Osteocyte (in vitro differentiated cells): Measurements from ENCODE around the gene MRPL36. TPM values are rescaled to one million over a fixed set of nuclear protein-coding genes. Genes with fewer than 3 reads are reported as not detected.

Experiments used
- DNase-seq: peaks from one replicate; pipeline ENCODE4 v3.0.0; 2021; ENCODE audit warnings: mixed read lengths; ENCODE audit not compliant: unreplicated experiment; ENCODE audit errors: extremely low spot score
- H3K27ac Mint-ChIP-seq: one replicate; pipeline ENCODE4 v1.8.0; 2021; ENCODE audit warnings: mild to moderate bottlenecking, mixed read lengths; ENCODE audit not compliant: unreplicated experiment
- H3K27me3 Mint-ChIP-seq: one replicate; pipeline ENCODE4 v1.8.0; 2021; ENCODE audit warnings: mixed read lengths; ENCODE audit not compliant: unreplicated experiment
- H3K36me3 Mint-ChIP-seq: one replicate; pipeline ENCODE4 v1.8.0; 2021; ENCODE audit warnings: mixed read lengths; ENCODE audit not compliant: unreplicated experiment
- H3K4me1 Mint-ChIP-seq: one replicate; pipeline ENCODE4 v1.8.0; 2021; ENCODE audit warnings: mixed read lengths; ENCODE audit not compliant: unreplicated experiment
- H3K4me3 Mint-ChIP-seq: one replicate; pipeline ENCODE4 v1.8.0; 2021; ENCODE audit warnings: mild to moderate bottlenecking, moderate library complexity, mixed read lengths; ENCODE audit not compliant: unreplicated experiment
- H3K9me3 Mint-ChIP-seq: one replicate; pipeline ENCODE4 v1.8.0; 2021; ENCODE audit warnings: mixed read lengths; ENCODE audit not compliant: unreplicated experiment
- total RNA-seq: library from RNA; stranded (reverse); gene quantifications from 2 replicates; pipeline ENCODE4 v1.2.1, GENCODE V29; 2021
- TF ChIP-seq, protein P1 (sequence below): fragments of 200-600 bp; sonication (generic); IDR thresholded peaks from 2 replicates; pipeline ENCODE4 v1.5.0; 2021; ENCODE audit warnings: antibody characterized with exemption, mild to moderate bottlenecking, moderate library complexity

Gene MRPL36
- total RNA-seq, 1 donor from 2014 or later = 44.0 TPM

DNA sequence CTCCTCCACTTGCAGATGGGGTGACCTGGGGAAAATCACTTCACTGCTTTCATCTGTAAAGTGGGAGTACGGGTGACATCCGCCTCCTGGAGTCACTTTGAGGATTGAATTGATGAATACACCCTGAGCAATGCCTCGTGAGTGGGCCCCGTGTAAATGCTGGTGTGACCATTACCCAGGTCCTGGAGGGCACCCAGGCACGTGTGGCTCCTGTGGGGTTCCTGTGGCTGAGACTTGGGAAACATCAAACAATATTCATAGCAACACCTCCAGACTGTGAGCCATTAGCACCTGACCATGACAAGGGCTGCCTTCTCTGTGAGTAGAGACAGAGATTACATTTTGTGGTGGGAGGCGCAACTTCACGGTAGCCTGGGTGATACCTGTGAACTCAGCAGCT lies 11.4 kb downstream of the MRPL36 start:
- Mint-ChIP-seq H3K9me3 (no peaks in the 10 kb centered on the region), H3K27me3 (peaks cover 4% of the 10 kb centered on the region), H3K27ac (no peak overlapping the region), H3K4me1 (peaks cover 25% of the 10 kb centered on the region), H3K4me3 (no peak overlapping the region), H3K36me3 (no peaks in the 10 kb centered on the region)
- TF ChIP-seq, protein P1, sequence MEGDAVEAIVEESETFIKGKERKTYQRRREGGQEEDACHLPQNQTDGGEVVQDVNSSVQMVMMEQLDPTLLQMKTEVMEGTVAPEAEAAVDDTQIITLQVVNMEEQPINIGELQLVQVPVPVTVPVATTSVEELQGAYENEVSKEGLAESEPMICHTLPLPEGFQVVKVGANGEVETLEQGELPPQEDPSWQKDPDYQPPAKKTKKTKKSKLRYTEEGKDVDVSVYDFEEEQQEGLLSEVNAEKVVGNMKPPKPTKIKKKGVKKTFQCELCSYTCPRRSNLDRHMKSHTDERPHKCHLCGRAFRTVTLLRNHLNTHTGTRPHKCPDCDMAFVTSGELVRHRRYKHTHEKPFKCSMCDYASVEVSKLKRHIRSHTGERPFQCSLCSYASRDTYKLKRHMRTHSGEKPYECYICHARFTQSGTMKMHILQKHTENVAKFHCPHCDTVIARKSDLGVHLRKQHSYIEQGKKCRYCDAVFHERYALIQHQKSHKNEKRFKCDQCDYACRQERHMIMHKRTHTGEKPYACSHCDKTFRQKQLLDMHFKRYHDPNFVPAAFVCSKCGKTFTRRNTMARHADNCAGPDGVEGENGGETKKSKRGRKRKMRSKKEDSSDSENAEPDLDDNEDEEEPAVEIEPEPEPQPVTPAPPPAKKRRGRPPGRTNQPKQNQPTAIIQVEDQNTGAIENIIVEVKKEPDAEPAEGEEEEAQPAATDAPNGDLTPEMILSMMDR = no peak
- DNase-seq = no peak

DNA sequence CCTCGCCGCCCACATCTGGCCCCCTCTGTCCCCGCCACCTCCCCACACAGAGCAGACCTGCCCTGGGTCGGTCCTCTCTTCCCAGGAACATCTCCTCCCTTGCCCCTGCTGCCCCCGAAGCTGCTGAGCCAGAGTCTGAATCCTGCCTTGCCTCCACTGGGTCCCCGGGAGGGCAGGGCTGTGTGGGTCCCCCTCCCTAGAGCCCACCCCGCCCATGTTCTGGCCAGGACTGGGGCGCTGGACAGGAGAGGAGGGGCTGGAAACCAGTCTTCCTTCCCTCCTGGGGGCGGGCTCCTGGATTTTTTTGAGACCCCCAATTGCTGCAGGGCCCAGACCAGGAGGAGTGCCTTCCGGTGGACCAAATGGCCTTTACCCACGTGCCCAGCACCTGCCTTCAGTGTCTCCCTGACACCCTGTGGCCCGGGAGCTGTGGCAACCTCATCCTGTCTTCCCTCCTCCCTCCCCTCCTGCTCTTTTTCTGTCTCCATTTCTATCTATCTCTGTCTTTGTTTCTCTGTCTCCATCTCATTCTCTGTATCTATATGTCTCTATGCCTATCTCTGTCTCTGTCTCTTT lies 12.1 kb downstream of the MRPL36 start:
- peaks cover 19% of the 10 kb centered on the region for H3K4me1 Mint-ChIP-seq
- no peaks in the 10 kb centered on the region for H3K9me3 Mint-ChIP-seq
- H3K27me3 Mint-ChIP-seq = peaks cover 5% of the 10 kb centered on the region
- H3K4me3 Mint-ChIP-seq = no peak overlapping the region
- no peak overlapping the region for H3K27ac Mint-ChIP-seq
- no peaks in the 10 kb centered on the region for H3K36me3 Mint-ChIP-seq
- TF ChIP-seq, protein P1 = no peak
- no peak for DNase-seq

DNA sequence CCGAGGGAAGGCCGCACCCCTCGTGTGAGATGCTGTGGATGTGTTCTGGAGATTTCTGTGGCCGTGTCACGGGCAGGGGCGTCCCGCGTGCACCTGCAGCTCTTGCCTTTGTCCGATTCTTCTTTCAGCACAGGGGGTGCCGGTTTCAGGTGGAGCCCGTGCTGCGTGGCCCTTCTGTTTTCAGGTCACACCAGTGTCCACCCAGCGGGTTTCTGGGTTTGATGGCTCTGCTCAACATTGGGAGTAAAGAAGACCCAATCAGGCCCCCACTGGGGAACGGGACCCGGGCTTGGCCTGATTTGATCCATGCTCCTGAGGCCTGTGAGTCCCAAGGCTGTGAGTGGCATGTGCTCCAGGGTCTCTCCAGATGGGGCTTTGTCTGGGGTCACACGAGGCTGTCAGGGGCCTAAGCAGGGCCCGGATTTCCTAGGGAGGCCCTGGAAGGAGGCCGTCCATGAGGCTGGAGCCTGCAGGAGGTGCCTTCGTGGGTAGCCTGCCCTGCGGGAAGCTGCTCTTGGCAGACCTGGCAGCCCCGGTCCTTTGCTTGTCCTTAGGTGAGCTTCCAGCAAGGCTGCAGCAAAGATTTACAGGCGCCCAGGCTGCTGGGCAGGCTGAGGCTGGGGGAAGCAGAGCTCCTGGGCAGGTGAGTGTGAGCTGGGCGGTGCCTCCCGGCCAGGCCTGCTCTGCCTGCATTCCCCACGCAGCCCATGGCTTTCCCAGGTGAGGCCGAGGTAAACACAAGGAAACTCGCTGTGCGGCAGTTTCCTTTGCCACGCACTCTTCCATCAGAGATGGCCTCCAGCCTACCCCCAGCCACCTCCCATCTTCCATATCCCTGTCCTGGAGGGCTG lies 12.8 kb downstream of the MRPL36 start:
- peaks cover 17% of the 10 kb centered on the region for H3K4me1 Mint-ChIP-seq
- H3K27ac Mint-ChIP-seq = no peak overlapping the region
- TF ChIP-seq, protein P1 = no peak
- H3K4me3 Mint-ChIP-seq = no peak overlapping the region
- DNase-seq = no peak
- no peaks in the 10 kb centered on the region for H3K9me3 Mint-ChIP-seq
- H3K36me3 Mint-ChIP-seq = no peaks in the 10 kb centered on the region
- H3K27me3 Mint-ChIP-seq = peaks cover 5% of the 10 kb centered on the region

DNA sequence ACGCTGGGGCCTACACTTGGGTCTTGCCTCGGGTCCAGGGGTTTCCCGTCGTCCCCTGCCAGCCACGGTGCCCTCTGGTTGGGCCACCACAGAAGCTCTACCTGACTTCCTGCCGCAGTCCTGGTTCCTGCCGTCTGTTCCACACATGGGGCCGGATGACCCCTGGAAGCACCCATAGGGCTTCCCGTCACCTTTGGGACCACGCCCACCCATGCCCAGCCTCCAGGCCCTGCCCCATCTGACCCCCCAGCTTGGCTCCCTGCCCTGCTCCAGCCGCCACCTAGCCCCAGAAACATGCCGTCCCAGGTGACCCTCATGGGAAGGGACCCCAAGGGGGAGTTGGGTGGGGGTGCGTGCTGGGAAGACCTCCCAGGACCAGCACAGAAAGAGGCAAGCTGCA lies 13.7 kb downstream of the MRPL36 start:
- H3K4me3 Mint-ChIP-seq = no peak overlapping the region
- H3K36me3 Mint-ChIP-seq = no peaks in the 10 kb centered on the region
- TF ChIP-seq, protein P1 = no peak
- DNase-seq = no peak
- no peaks in the 10 kb centered on the region for H3K9me3 Mint-ChIP-seq
- H3K27ac Mint-ChIP-seq = no peak overlapping the region
- peaks cover 5% of the 10 kb centered on the region for H3K27me3 Mint-ChIP-seq
- peaks cover 17% of the 10 kb centered on the region for H3K4me1 Mint-ChIP-seq

DNA sequence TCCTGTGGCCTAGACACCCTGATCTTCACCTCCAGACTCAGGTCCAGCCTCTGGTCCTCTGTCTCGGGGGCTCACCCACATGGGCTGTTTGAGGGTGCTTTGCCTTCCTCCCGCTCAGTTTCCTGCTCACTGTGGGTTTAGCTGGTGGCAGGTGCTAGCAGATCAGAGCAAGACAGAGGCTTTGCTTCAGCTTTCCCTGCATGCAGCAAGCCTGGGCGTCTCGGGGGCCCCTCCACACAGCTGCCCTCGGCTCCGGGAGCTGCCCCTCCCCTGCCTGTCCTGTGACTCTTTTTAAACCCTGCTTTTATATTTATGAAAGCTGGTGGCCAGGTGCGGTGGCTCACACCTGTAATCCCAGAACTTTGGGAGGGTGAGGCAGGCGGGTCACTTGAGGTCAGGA lies 14.6 kb downstream of the MRPL36 start:
- peaks cover 10% of the 10 kb centered on the region for H3K4me1 Mint-ChIP-seq
- no peak overlapping the region for H3K4me3 Mint-ChIP-seq
- H3K36me3 Mint-ChIP-seq = no peaks in the 10 kb centered on the region
- peaks cover 5% of the 10 kb centered on the region for H3K27me3 Mint-ChIP-seq
- H3K27ac Mint-ChIP-seq = no peak overlapping the region
- H3K9me3 Mint-ChIP-seq = no peaks in the 10 kb centered on the region
- DNase-seq = no peak
- TF ChIP-seq, protein P1 = no peak
